ENCODE data around the gene TMEM132A.
A peak's percentile ranks its signal among the peaks of the same experiment; 100 is the strongest.

DNA sequence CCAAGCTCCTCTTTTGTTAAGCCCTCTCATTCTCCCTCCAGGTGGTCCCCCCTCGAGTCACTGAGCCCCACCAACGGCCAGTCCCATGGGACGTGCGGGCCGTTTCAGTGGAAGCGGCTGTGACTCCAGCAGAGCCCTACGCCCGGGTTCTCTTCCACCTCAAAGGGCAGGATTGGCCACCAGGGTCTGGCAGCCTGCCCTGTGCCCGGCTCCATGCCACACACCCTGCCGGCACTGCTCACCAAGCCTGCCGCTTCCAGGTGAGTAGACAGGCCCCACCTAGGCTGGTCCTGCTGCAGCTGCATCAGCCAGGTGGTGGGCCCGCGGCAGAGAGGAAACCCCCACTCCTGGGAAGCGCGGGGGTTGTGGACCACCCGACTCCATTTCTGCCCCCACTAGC lies 3.3 kb downstream of the TMEM132A start:
- no peak for TF ChIP-seq POLR2AphosphoS5 (IDR thresholded peaks at IDR 0.05)
- TF ChIP-seq, protein P1, sequence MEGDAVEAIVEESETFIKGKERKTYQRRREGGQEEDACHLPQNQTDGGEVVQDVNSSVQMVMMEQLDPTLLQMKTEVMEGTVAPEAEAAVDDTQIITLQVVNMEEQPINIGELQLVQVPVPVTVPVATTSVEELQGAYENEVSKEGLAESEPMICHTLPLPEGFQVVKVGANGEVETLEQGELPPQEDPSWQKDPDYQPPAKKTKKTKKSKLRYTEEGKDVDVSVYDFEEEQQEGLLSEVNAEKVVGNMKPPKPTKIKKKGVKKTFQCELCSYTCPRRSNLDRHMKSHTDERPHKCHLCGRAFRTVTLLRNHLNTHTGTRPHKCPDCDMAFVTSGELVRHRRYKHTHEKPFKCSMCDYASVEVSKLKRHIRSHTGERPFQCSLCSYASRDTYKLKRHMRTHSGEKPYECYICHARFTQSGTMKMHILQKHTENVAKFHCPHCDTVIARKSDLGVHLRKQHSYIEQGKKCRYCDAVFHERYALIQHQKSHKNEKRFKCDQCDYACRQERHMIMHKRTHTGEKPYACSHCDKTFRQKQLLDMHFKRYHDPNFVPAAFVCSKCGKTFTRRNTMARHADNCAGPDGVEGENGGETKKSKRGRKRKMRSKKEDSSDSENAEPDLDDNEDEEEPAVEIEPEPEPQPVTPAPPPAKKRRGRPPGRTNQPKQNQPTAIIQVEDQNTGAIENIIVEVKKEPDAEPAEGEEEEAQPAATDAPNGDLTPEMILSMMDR (IDR thresholded peaks at IDR 0.05): peak in 1 of 3 donors; percentile 28
